A549 (cell line): ENCODE data around the gene TIMM50.

Experiments
- GATA3 ChIP-seq: IDR thresholded peaks from 2 replicates; pipeline ENCODE4 v1.6.1; 2012; ENCODE audit warnings: borderline replicate concordance
- RNF2 ChIP-seq: fragments of 200-600 bp; sonication (generic); IDR thresholded peaks from 2 replicates; pipeline ENCODE4 v1.6.1; 2016; ENCODE audit warnings: low read depth, mild to moderate bottlenecking, antibody characterized with exemption, moderate library complexity, borderline replicate concordance
- ZFP36 ChIP-seq: fragments of 450-650 bp; IDR thresholded peaks from 2 replicates; pipeline ENCODE4 v1.6.1; 2014; ENCODE audit warnings: borderline replicate concordance; ENCODE audit not compliant: partially characterized antibody
- TF ChIP-seq, protein P1 (sequence below): fragments of >200 bp; sonication (Bioruptor Twin); formaldehyde crosslinking; IDR thresholded peaks from 3 replicates; pipeline ENCODE4 v1.5.1; 2016
- TF ChIP-seq, protein P2 (sequence below): fragments of 200-600 bp; sonication (generic); IDR thresholded peaks from 2 replicates; pipeline ENCODE4 v1.6.1; 2016; ENCODE audit warnings: antibody characterized with exemption, mild to moderate bottlenecking, moderate library complexity

DNA sequence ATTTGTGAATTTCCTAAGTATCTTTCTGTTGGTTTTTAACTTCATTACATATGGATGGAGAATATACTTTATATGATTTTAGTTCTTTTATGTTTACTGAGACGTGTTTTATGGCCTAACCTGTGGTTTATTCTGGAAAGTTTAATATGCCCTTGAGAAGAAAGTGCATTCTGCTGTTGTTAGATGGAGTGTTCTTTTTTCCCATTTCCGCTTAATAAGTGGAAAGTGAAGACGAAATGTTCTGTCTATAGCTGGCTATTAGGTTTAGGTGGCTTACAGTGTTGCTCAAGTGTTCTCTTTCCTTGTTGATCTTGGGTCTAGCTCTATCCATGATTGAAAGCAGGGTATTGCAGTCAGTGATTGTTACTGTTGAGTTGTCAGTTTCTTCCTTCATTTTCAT, 17.2 kb upstream of the TIMM50 start:
- no peak for TF ChIP-seq RNF2
- no peak for TF ChIP-seq ZFP36
- TF ChIP-seq, protein P1, sequence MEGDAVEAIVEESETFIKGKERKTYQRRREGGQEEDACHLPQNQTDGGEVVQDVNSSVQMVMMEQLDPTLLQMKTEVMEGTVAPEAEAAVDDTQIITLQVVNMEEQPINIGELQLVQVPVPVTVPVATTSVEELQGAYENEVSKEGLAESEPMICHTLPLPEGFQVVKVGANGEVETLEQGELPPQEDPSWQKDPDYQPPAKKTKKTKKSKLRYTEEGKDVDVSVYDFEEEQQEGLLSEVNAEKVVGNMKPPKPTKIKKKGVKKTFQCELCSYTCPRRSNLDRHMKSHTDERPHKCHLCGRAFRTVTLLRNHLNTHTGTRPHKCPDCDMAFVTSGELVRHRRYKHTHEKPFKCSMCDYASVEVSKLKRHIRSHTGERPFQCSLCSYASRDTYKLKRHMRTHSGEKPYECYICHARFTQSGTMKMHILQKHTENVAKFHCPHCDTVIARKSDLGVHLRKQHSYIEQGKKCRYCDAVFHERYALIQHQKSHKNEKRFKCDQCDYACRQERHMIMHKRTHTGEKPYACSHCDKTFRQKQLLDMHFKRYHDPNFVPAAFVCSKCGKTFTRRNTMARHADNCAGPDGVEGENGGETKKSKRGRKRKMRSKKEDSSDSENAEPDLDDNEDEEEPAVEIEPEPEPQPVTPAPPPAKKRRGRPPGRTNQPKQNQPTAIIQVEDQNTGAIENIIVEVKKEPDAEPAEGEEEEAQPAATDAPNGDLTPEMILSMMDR = no peak
- no peak for TF ChIP-seq GATA3
- TF ChIP-seq, protein P2, sequence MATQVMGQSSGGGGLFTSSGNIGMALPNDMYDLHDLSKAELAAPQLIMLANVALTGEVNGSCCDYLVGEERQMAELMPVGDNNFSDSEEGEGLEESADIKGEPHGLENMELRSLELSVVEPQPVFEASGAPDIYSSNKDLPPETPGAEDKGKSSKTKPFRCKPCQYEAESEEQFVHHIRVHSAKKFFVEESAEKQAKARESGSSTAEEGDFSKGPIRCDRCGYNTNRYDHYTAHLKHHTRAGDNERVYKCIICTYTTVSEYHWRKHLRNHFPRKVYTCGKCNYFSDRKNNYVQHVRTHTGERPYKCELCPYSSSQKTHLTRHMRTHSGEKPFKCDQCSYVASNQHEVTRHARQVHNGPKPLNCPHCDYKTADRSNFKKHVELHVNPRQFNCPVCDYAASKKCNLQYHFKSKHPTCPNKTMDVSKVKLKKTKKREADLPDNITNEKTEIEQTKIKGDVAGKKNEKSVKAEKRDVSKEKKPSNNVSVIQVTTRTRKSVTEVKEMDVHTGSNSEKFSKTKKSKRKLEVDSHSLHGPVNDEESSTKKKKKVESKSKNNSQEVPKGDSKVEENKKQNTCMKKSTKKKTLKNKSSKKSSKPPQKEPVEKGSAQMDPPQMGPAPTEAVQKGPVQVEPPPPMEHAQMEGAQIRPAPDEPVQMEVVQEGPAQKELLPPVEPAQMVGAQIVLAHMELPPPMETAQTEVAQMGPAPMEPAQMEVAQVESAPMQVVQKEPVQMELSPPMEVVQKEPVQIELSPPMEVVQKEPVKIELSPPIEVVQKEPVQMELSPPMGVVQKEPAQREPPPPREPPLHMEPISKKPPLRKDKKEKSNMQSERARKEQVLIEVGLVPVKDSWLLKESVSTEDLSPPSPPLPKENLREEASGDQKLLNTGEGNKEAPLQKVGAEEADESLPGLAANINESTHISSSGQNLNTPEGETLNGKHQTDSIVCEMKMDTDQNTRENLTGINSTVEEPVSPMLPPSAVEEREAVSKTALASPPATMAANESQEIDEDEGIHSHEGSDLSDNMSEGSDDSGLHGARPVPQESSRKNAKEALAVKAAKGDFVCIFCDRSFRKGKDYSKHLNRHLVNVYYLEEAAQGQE = no peak
